Spleen (tissue), 7 donors: ENCODE data around the gene NOSIP.

Experiments
- CTCF ChIP-seq, 11 experiments: fragments of 200-600 bp in 7 of 11; fragments of 450-650 bp in 4 of 11; sonication (generic) in 4 of 11; IDR thresholded peaks in 8 of 11; conservative IDR thresholded peaks in 3 of 11; 1 replicate in 7 of 11; 2 replicates in 4 of 11; pipeline versions ENCODE4 v1.4.0 to v1.8.0; 2016 to 2021; ENCODE audit warnings: antibody characterized with exemption in 11 of 11, inconsistent platforms in 4 of 11, mild to moderate bottlenecking in 1 of 11
- POLR2A ChIP-seq, 3 donors: fragments of 450-650 bp; IDR thresholded peaks; one replicate each; pipeline ENCODE4 v1.5.1; 2017; ENCODE audit warnings: antibody characterized with exemption in 3 of 3, mild to moderate bottlenecking in 1 of 3
- POLR2AphosphoS5 ChIP-seq, 3 donors: sonication (generic); formaldehyde crosslinking; IDR thresholded peaks; one replicate each; pipeline ENCODE4 v1.5.1; 2017; ENCODE audit warnings: antibody characterized with exemption in 3 of 3
- donor health status: DM: no; HTN: no; CAD: no; lungs with moderate emphysema.
- donor health status: DM: no; HTN: no; CAD: no.
- donor health status: DM: no; HTN: no; CAD: no.

- TF ChIP-seq CTCF (IDR thresholded peaks at IDR 0.05 in 8 of 11, conservative IDR thresholded peaks at IDR 0.05 in 3 of 11), result no peak
- TF ChIP-seq POLR2AphosphoS5 (IDR thresholded peaks at IDR 0.05), result peak in 2 of 3 donors; percentile 52 to 70
- TF ChIP-seq POLR2A (IDR thresholded peaks at IDR 0.05), result no peak
Measured at GRCh38 chr19:49593233-49594113, 13.1 kb upstream of the NOSIP start.
